Neural cell (in vitro differentiated cells): Measurements from ENCODE around the gene AIP. TPM values are rescaled to one million over a fixed set of nuclear protein-coding genes. Genes with fewer than 3 reads are reported as not detected.

Experiments used
- H2AFZ ChIP-seq: fragments of 200-600, 300-800 bp; sonication (generic), shearing (Covaris generic); 2 replicates; pipeline ENCODE4 v1.6.0; 2014; ENCODE audit warnings: low read depth, mild to moderate bottlenecking, antibody characterized with exemption, low read length, moderate library complexity
- H3F3A ChIP-seq: fragments of 200-600 bp; shearing (Covaris generic); 2 replicates; pipeline ENCODE4 v1.6.1; 2016; ENCODE audit warnings: mild to moderate bottlenecking, moderate library complexity, mixed read lengths, antibody characterized with exemption, low read length; ENCODE audit not compliant: insufficient read depth, poor library complexity, severe bottlenecking
- H3K27ac ChIP-seq: fragments of 200-600, 300-800 bp; sonication (generic), shearing (Covaris generic); 2 replicates; pipeline ENCODE4 v1.5.1; 2014; ENCODE audit warnings: mild to moderate bottlenecking, low read length, moderate library complexity
- H3K27me3 ChIP-seq: fragments of 300-800, 200-600 bp; sonication (generic), shearing (Covaris generic); 2 replicates; pipeline ENCODE4 v1.6.0; 2014; ENCODE audit warnings: mild to moderate bottlenecking, low read depth, low read length, moderate library complexity; ENCODE audit not compliant: insufficient read depth
- H3K36me3 ChIP-seq: fragments of 300-800, 200-600 bp; sonication (generic), shearing (Covaris generic); 2 replicates; pipeline ENCODE4 v1.5.1; 2014; ENCODE audit warnings: mild to moderate bottlenecking, antibody characterized with exemption, low read length, moderate library complexity; ENCODE audit not compliant: insufficient read depth
- H3K4me2 ChIP-seq: fragments of 300-800, 200-600 bp; sonication (generic), shearing (Covaris generic); 2 replicates; pipeline ENCODE4 v1.6.0; 2014; ENCODE audit warnings: mild to moderate bottlenecking, low read length
- H3K4me3 ChIP-seq: fragments of 300-800, 200-600 bp; sonication (generic), shearing (Covaris generic); 2 replicates; pipeline ENCODE4 v1.5.1; 2014; ENCODE audit warnings: mild to moderate bottlenecking, low read length, moderate library complexity
- H3K79me2 ChIP-seq: fragments of 200-600 bp; shearing (Covaris generic); replicated peaks from 2 replicates; pipeline ENCODE4 v1.6.0; 2014; ENCODE audit warnings: mild to moderate bottlenecking, low read length, moderate library complexity; ENCODE audit not compliant: insufficient read depth
- H3K9ac ChIP-seq: fragments of 300-800, 200-600 bp; sonication (generic), shearing (Covaris generic); 2 replicates; pipeline ENCODE4 v1.6.1; 2016; ENCODE audit warnings: mild to moderate bottlenecking, low read length, mixed read lengths
- H3K9me2 ChIP-seq: fragments of 200-600 bp; shearing (Covaris generic); 2 replicates; pipeline ENCODE4 v1.6.1; 2016; ENCODE audit warnings: mild to moderate bottlenecking, low read length, mixed read lengths; ENCODE audit not compliant: insufficient read depth
- H3K9me3 ChIP-seq: fragments of 200-600, 300-800 bp; sonication (generic), shearing (Covaris generic); 2 replicates; pipeline ENCODE4 v1.6.1; 2016; ENCODE audit warnings: mild to moderate bottlenecking, mixed run types, low read length, moderate library complexity, mixed read lengths
- H4K20me1 ChIP-seq: fragments of 200-600 bp; shearing (Covaris generic); 2 replicates; pipeline ENCODE4 v1.6.1; 2016; ENCODE audit warnings: mild to moderate bottlenecking, mixed run types; ENCODE audit not compliant: insufficient read depth
- CTCF ChIP-seq: fragments of 450-650 bp; IDR thresholded peaks from 2 replicates; pipeline ENCODE4 v1.5.1; 2014; ENCODE audit warnings: antibody characterized with exemption, mild to moderate bottlenecking, moderate library complexity; ENCODE audit not compliant: poor library complexity, severe bottlenecking
- EP300 ChIP-seq: fragments of 450-650 bp; conservative IDR thresholded peaks from 2 replicates; pipeline ENCODE4 v1.6.1; 2014; ENCODE audit warnings: antibody characterized with exemption, mild to moderate bottlenecking, moderate library complexity; ENCODE audit not compliant: poor library complexity, severe bottlenecking
- EZH2 ChIP-seq: fragments of 200-600, 300-800 bp; shearing (Covaris generic), sonication (generic); IDR thresholded peaks from 2 replicates; pipeline ENCODE4 v1.6.1; 2014; ENCODE audit warnings: antibody characterized with exemption, low read length, borderline replicate concordance, mild to moderate bottlenecking; ENCODE audit not compliant: insufficient read depth, poor library complexity, severe bottlenecking
- MXI1 ChIP-seq: fragments of 450-650 bp; conservative IDR thresholded peaks from 2 replicates; pipeline ENCODE4 v1.6.1; 2014; ENCODE audit warnings: antibody characterized with exemption, mild to moderate bottlenecking; ENCODE audit not compliant: poor library complexity, severe bottlenecking
- POLR2AphosphoS5 ChIP-seq: IDR thresholded peaks from 2 replicates; pipeline ENCODE4 v1.6.1; 2012
- RAD21 ChIP-seq: fragments of 450-650 bp; conservative IDR thresholded peaks from 2 replicates; pipeline ENCODE4 v1.6.1; 2014; ENCODE audit warnings: antibody characterized with exemption, mild to moderate bottlenecking, moderate library complexity
- REST ChIP-seq: IDR thresholded peaks from 2 replicates; pipeline ENCODE4 v1.6.1; 2012; ENCODE audit warnings: borderline replicate concordance
- SMC3 ChIP-seq: fragments of 450-650 bp; conservative IDR thresholded peaks from 2 replicates; pipeline ENCODE4 v1.6.1; 2014; ENCODE audit warnings: antibody characterized with exemption, mild to moderate bottlenecking, moderate library complexity; ENCODE audit not compliant: poor library complexity
- TAF1 ChIP-seq: IDR thresholded peaks from 2 replicates; pipeline ENCODE4 v1.6.1; 2012; ENCODE audit warnings: low read depth
- polyA plus RNA-seq: library from polyadenylated mRNA; depleted of rRNA; stranded (reverse); fragments of >200 nt; gene quantifications from 2 replicates; pipeline ENCODE4 v1.2.3, GENCODE V29; 2014

Gene AIP
- polyA plus RNA-seq, 1 donor from 2014 or later: 83.9 TPM

- no peaks in the 10 kb centered on the region for H3K79me2 ChIP-seq
- H3K27ac ChIP-seq: no peak overlapping the region
- H3F3A ChIP-seq: no peaks in the 10 kb centered on the region
- no peaks in the 10 kb centered on the region for H4K20me1 ChIP-seq
- no peaks in the 10 kb centered on the region for H3K27me3 ChIP-seq
- H3K9me3 ChIP-seq: no peaks in the 10 kb centered on the region
- TF ChIP-seq POLR2AphosphoS5: no peak
- TF ChIP-seq MXI1: no peak
- no peak for TF ChIP-seq TAF1
- no peak for TF ChIP-seq RAD21
- no peak for TF ChIP-seq SMC3
- no peak for TF ChIP-seq CTCF
- no peak for TF ChIP-seq EZH2
- no peak for TF ChIP-seq EP300
- TF ChIP-seq REST: no peak
- no peak overlapping the region for H3K9ac ChIP-seq
- H3K4me2 ChIP-seq: no peak overlapping the region
- no peak overlapping the region for H3K4me3 ChIP-seq
- H3K9me2 ChIP-seq: no peaks in the 10 kb centered on the region
- H2AFZ ChIP-seq: no peak overlapping the region
- no peaks in the 10 kb centered on the region for H3K36me3 ChIP-seq
Measured at GRCh38 chr11:67458266-67458665, 24.6 kb upstream of the AIP start.

DNA sequence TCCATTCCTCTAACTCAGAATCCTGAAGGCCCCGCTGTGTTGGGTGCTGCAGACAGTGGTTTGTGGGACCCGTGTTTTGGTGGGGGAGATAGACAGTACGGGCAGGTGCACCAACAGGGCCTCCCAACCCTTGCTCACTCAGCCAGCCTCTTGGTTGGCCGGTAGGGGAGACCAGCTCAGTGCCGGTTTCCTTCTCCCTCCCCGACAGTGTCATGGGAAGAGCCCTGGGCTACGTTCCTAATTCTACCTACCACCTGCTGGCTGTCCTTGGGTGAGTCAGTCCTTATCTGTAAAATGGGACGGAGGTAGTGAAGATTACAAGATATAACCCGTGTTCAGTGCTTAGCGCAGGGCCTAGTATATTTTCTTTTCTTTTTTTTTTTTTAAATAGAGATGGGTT is 19.6 kb upstream of the AIP start:
- Histone ChIP-seq H3K9ac (no peak overlapping the region), H3K79me2 (no peaks in the 10 kb centered on the region), H3K27ac (no peak overlapping the region), H3F3A (no peaks in the 10 kb centered on the region), H3K4me3 (no peak overlapping the region), H3K27me3 (no peaks in the 10 kb centered on the region), H2AFZ (no peak overlapping the region), H4K20me1 (no peaks in the 10 kb centered on the region), H3K36me3 (no peaks in the 10 kb centered on the region), H3K9me2 (no peaks in the 10 kb centered on the region), H3K4me2 (no peak overlapping the region), H3K9me3 (no peaks in the 10 kb centered on the region)
- TF ChIP-seq SMC3: no peak
- no peak for TF ChIP-seq TAF1
- no peak for TF ChIP-seq POLR2AphosphoS5
- no peak for TF ChIP-seq REST
- TF ChIP-seq EZH2: no peak
- no peak for TF ChIP-seq RAD21
- TF ChIP-seq CTCF: no peak
- TF ChIP-seq EP300: no peak
